K562 (cell line): ENCODE measurements around the gene RCL1.

ENCODE experiments used
- BRCA1 ChIP-seq, 2 experiments: fragments of 450-650 bp in 1 of 2; sonication (generic) in 1 of 2; formaldehyde crosslinking in 1 of 2; IDR thresholded peaks; 2 replicates each; pipeline versions ENCODE4 v1.5.0 to v1.6.1; 2017 to 2020; ENCODE audit warnings: mild to moderate bottlenecking in 1 of 2, missing genetic modification reagents in 1 of 2
- CBX8 ChIP-seq: fragments of 200-600 bp; sonication (generic); IDR thresholded peaks from 2 replicates; pipeline ENCODE4 v1.6.1; 2012; ENCODE audit warnings: borderline replicate concordance, mixed run types, low read depth, mild to moderate bottlenecking, moderate library complexity, mixed read lengths, low read length, control low read depth, inconsistent platforms; ENCODE audit not compliant: poor library complexity, severe bottlenecking; ENCODE audit errors: extremely low read depth
- HMG20B ChIP-seq: fragments of 250-450 bp; sonication (Bioruptor Pico); IDR thresholded peaks from 2 replicates; pipeline ENCODE4 v1.5.0; 2021; ENCODE audit warnings: mild to moderate bottlenecking
- MXI1 ChIP-seq: IDR thresholded peaks from 2 replicates; pipeline ENCODE4 v1.6.1; 2011; ENCODE audit warnings: low read depth, mild to moderate bottlenecking, improper control_type of control experiment, low read length
- POLR2A ChIP-seq: fragments of 450-650 bp; conservative IDR thresholded peaks from 2 replicates; pipeline ENCODE4 v1.6.1; 2016
- RHOXF2B ChIP-seq: fragments of 250-450 bp; sonication (Bioruptor Pico); conservative IDR thresholded peaks from 2 replicates; pipeline ENCODE4 v1.5.1; 2021
- TAF1 ChIP-seq: IDR thresholded peaks from 2 replicates; pipeline ENCODE4 v1.6.1; 2011; ENCODE audit warnings: mild to moderate bottlenecking, low read length, moderate library complexity; ENCODE audit not compliant: insufficient read depth, control insufficient read depth, severe bottlenecking; ENCODE audit errors: extremely low read depth
- ZNF197 ChIP-seq: fragments of 200-800 bp; sonication (Bioruptor generic); IDR thresholded peaks from 2 replicates; pipeline ENCODE4 v1.6.1; 2016; ENCODE audit warnings: low read depth, missing genetic modification characterization, missing compliant biosample characterization
- ZNF551 ChIP-seq: fragments of 250-450 bp; sonication (Bioruptor Pico); IDR thresholded peaks from 2 replicates; pipeline ENCODE4 v1.5.0; 2021; ENCODE audit warnings: mild to moderate bottlenecking, moderate library complexity
- ZNF707 ChIP-seq: fragments of 250-450 bp; sonication (Bioruptor Pico); conservative IDR thresholded peaks from 2 replicates; pipeline ENCODE4 v1.8.0; 2022; ENCODE audit warnings: inconsistent platforms, mild to moderate bottlenecking, moderate library complexity
- TF ChIP-seq, protein P1 (sequence below): sonication (generic); formaldehyde crosslinking; IDR thresholded peaks from 2 replicates; pipeline ENCODE4 v1.8.0; 2023; ENCODE audit warnings: mild to moderate bottlenecking, missing genetic modification reagents
- TF ChIP-seq, protein P2 (sequence below), 3 experiments: IDR thresholded peaks in 2 of 3; conservative IDR thresholded peaks in 1 of 3; 2 replicates each; pipeline ENCODE4 v1.5.1; 2011 to 2012; ENCODE audit warnings: low read length in 3 of 3, mild to moderate bottlenecking in 3 of 3, control low read depth in 2 of 3, improper control_type of control experiment in 1 of 3, inconsistent platforms in 1 of 3, low read depth in 1 of 3, mixed read lengths in 1 of 3, moderate library complexity in 1 of 3; ENCODE audit not compliant: insufficient read depth in 2 of 3

GRCh38 chr9:4855841-4856240, 63.1 kb downstream of the RCL1 start:
- TF ChIP-seq ZNF707 (CRISPR knock-in tag) (no peak), POLR2A (no peak), CBX8 (no peak), MXI1 (no peak), TAF1 (no peak), ZNF197 (no peak), ZNF551 (CRISPR knock-in tag) (no peak), RHOXF2B (CRISPR knock-in tag) (no peak), BRCA1 (IDR thresholded peaks at IDR 0.05) (no peak), BRCA1 (CRISPR knock-in tag; IDR thresholded peaks at IDR 0.05) (no peak), HMG20B (CRISPR knock-in tag) (no peak)
- TF ChIP-seq, protein P1, sequence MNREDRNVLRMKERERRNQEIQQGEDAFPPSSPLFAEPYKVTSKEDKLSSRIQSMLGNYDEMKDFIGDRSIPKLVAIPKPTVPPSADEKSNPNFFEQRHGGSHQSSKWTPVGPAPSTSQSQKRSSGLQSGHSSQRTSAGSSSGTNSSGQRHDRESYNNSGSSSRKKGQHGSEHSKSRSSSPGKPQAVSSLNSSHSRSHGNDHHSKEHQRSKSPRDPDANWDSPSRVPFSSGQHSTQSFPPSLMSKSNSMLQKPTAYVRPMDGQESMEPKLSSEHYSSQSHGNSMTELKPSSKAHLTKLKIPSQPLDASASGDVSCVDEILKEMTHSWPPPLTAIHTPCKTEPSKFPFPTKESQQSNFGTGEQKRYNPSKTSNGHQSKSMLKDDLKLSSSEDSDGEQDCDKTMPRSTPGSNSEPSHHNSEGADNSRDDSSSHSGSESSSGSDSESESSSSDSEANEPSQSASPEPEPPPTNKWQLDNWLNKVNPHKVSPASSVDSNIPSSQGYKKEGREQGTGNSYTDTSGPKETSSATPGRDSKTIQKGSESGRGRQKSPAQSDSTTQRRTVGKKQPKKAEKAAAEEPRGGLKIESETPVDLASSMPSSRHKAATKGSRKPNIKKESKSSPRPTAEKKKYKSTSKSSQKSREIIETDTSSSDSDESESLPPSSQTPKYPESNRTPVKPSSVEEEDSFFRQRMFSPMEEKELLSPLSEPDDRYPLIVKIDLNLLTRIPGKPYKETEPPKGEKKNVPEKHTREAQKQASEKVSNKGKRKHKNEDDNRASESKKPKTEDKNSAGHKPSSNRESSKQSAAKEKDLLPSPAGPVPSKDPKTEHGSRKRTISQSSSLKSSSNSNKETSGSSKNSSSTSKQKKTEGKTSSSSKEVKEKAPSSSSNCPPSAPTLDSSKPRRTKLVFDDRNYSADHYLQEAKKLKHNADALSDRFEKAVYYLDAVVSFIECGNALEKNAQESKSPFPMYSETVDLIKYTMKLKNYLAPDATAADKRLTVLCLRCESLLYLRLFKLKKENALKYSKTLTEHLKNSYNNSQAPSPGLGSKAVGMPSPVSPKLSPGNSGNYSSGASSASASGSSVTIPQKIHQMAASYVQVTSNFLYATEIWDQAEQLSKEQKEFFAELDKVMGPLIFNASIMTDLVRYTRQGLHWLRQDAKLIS (CRISPR knock-in tag): no peak
- TF ChIP-seq, protein P2, sequence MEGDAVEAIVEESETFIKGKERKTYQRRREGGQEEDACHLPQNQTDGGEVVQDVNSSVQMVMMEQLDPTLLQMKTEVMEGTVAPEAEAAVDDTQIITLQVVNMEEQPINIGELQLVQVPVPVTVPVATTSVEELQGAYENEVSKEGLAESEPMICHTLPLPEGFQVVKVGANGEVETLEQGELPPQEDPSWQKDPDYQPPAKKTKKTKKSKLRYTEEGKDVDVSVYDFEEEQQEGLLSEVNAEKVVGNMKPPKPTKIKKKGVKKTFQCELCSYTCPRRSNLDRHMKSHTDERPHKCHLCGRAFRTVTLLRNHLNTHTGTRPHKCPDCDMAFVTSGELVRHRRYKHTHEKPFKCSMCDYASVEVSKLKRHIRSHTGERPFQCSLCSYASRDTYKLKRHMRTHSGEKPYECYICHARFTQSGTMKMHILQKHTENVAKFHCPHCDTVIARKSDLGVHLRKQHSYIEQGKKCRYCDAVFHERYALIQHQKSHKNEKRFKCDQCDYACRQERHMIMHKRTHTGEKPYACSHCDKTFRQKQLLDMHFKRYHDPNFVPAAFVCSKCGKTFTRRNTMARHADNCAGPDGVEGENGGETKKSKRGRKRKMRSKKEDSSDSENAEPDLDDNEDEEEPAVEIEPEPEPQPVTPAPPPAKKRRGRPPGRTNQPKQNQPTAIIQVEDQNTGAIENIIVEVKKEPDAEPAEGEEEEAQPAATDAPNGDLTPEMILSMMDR (IDR thresholded peaks at IDR 0.05 in 2 of 3, conservative IDR thresholded peaks at IDR 0.05 in 1 of 3; ENCODE audit: insufficient read depth in 2 of 3, low read depth in 1 of 3, low read length in 3 of 3): no peak
